Body of pancreas (tissue), 4 donors: Measurements from ENCODE around the gene ANKRD23.

Experiments used
- POLR2A ChIP-seq, 3 donors: fragments of 450-650 bp; IDR thresholded peaks; one replicate each; pipeline ENCODE4 v1.6.1; 2016; ENCODE audit warnings: antibody characterized with exemption in 3 of 3, mild to moderate bottlenecking in 2 of 3
- TF ChIP-seq, protein P1 (sequence below), 7 experiments: fragments of 450-650 bp in 4 of 7; fragments of 200-600 bp in 3 of 7; sonication (generic) in 3 of 7; IDR thresholded peaks; one replicate each; pipeline ENCODE4 v1.5.1; 2016 to 2019; ENCODE audit warnings: antibody characterized with exemption in 7 of 7

- TF ChIP-seq, protein P1, sequence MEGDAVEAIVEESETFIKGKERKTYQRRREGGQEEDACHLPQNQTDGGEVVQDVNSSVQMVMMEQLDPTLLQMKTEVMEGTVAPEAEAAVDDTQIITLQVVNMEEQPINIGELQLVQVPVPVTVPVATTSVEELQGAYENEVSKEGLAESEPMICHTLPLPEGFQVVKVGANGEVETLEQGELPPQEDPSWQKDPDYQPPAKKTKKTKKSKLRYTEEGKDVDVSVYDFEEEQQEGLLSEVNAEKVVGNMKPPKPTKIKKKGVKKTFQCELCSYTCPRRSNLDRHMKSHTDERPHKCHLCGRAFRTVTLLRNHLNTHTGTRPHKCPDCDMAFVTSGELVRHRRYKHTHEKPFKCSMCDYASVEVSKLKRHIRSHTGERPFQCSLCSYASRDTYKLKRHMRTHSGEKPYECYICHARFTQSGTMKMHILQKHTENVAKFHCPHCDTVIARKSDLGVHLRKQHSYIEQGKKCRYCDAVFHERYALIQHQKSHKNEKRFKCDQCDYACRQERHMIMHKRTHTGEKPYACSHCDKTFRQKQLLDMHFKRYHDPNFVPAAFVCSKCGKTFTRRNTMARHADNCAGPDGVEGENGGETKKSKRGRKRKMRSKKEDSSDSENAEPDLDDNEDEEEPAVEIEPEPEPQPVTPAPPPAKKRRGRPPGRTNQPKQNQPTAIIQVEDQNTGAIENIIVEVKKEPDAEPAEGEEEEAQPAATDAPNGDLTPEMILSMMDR (IDR thresholded peaks at IDR 0.05) = peak in 2 of 7 experiments; percentile 10 to 33
- TF ChIP-seq POLR2A (IDR thresholded peaks at IDR 0.05) = peak in 2 of 3 donors; percentile 43 to 50
Measured at GRCh38 chr2:96819128-96819875, 24.5 kb downstream of the ANKRD23 start.
